PFSK-1 (cell line): ENCODE data around the gene GALNT5. TPM values are rescaled to one million over a fixed set of nuclear protein-coding genes. Genes with fewer than 3 reads are reported as not detected.

ENCODE experiments used
- FOXP2 ChIP-seq: optimal IDR thresholded peaks from 2 replicates; pipeline ENCODE3; 2011; ENCODE audit warnings: borderline replicate concordance, control low read depth, inconsistent platforms; ENCODE audit not compliant: insufficient read depth; ENCODE audit errors: extremely low read length, extremely low read depth
- POLR2AphosphoS5 ChIP-seq: IDR thresholded peaks from 2 replicates; pipeline ENCODE4 v1.6.1; 2012; ENCODE audit warnings: low read depth, mild to moderate bottlenecking, control low read depth, low read length, moderate library complexity
- SIN3A ChIP-seq: IDR thresholded peaks from 2 replicates; pipeline ENCODE4 v1.6.1; 2012; ENCODE audit warnings: mild to moderate bottlenecking, low read length, moderate library complexity, borderline replicate concordance; ENCODE audit not compliant: insufficient read depth
- TAF1 ChIP-seq: IDR thresholded peaks from 2 replicates; pipeline ENCODE4 v1.6.1; 2012; ENCODE audit warnings: low read length, control low read depth, borderline replicate concordance; ENCODE audit not compliant: insufficient read depth
- polyA plus RNA-seq: library from polyadenylated mRNA; unstranded; fragments of >200 nt; gene quantifications from one replicate; pipeline ENCODE4 v1.2.1, GENCODE V29; 2012; ENCODE audit warnings: low read depth, missing spikeins; ENCODE audit not compliant: insufficient read length
- TF ChIP-seq, protein P1 (sequence below), 2 experiments: IDR thresholded peaks; 2 replicates each; pipeline versions ENCODE4 v1.6.1 to v1.8.0; 2011 to 2012; ENCODE audit warnings: low read depth in 2 of 2, low read length in 2 of 2, control low read depth in 1 of 2, inconsistent platforms in 1 of 2, mild to moderate bottlenecking in 1 of 2, moderate library complexity in 1 of 2; ENCODE audit not compliant: insufficient read depth in 1 of 2

GALNT5 gene, protein sequence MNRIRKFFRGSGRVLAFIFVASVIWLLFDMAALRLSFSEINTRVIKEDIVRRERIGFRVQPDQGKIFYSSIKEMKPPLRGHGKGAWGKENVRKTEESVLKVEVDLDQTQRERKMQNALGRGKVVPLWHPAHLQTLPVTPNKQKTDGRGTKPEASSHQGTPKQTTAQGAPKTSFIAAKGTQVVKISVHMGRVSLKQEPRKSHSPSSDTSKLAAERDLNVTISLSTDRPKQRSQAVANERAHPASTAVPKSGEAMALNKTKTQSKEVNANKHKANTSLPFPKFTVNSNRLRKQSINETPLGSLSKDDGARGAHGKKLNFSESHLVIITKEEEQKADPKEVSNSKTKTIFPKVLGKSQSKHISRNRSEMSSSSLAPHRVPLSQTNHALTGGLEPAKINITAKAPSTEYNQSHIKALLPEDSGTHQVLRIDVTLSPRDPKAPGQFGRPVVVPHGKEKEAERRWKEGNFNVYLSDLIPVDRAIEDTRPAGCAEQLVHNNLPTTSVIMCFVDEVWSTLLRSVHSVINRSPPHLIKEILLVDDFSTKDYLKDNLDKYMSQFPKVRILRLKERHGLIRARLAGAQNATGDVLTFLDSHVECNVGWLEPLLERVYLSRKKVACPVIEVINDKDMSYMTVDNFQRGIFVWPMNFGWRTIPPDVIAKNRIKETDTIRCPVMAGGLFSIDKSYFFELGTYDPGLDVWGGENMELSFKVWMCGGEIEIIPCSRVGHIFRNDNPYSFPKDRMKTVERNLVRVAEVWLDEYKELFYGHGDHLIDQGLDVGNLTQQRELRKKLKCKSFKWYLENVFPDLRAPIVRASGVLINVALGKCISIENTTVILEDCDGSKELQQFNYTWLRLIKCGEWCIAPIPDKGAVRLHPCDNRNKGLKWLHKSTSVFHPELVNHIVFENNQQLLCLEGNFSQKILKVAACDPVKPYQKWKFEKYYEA
- polyA plus RNA-seq = not detected

DNA sequence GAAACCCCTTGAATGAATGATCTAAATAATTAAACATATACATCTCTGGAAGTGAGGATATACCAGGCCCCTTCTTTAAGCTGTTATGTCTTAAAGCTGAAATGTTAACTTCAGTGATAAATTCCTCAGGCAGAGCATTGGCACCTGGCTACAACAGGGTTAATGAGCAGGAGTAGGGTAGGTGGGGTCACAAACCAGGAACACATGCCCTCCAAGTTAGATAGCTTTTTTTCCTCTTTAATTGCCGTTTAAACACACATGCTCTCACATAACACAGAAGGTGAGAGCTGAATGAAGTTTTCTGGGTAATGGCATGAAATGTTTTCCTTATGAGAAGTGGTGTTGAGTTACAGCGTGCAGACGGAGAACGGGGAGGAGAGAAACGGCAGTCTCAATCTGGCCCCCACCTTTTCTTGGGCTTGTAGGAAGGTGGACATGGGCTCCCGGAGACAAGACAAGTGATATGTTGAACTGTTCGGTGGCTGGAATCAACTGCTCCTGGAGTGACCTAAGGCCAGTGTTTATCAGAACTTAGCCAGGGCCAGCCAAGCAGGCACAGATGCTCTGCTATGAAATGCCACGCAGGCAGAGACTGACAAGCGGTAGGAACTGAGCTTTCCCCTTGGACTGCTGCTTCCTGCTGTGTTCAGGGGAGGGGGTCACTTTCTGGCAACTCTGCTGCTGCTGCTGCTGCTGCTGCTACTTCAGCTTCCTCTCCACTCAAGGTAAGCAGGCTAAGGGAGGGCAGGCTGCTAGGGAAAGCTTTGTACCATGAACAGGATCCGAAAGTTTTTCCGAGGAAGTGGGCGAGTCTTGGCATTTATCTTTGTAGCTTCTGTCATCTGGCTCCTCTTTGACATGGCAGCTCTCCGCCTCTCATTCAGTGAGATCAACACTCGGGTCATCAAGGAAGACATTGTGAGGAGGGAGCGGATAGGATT lies at the start of gene GALNT5:
GALNT5 (plus strand) TSS at position 394 of the 941 bp plus-strand sequence; CDS start at position 772, 378 bp downstream.
- TF ChIP-seq SIN3A (no peak), TAF1 (no peak), FOXP2 (no peak), POLR2AphosphoS5 (no peak)
- TF ChIP-seq, protein P1, sequence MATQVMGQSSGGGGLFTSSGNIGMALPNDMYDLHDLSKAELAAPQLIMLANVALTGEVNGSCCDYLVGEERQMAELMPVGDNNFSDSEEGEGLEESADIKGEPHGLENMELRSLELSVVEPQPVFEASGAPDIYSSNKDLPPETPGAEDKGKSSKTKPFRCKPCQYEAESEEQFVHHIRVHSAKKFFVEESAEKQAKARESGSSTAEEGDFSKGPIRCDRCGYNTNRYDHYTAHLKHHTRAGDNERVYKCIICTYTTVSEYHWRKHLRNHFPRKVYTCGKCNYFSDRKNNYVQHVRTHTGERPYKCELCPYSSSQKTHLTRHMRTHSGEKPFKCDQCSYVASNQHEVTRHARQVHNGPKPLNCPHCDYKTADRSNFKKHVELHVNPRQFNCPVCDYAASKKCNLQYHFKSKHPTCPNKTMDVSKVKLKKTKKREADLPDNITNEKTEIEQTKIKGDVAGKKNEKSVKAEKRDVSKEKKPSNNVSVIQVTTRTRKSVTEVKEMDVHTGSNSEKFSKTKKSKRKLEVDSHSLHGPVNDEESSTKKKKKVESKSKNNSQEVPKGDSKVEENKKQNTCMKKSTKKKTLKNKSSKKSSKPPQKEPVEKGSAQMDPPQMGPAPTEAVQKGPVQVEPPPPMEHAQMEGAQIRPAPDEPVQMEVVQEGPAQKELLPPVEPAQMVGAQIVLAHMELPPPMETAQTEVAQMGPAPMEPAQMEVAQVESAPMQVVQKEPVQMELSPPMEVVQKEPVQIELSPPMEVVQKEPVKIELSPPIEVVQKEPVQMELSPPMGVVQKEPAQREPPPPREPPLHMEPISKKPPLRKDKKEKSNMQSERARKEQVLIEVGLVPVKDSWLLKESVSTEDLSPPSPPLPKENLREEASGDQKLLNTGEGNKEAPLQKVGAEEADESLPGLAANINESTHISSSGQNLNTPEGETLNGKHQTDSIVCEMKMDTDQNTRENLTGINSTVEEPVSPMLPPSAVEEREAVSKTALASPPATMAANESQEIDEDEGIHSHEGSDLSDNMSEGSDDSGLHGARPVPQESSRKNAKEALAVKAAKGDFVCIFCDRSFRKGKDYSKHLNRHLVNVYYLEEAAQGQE (IDR thresholded peaks at IDR 0.05; ENCODE audit: insufficient read depth in 1 of 2, low read depth in 2 of 2, low read length in 2 of 2) = no peak

DNA sequence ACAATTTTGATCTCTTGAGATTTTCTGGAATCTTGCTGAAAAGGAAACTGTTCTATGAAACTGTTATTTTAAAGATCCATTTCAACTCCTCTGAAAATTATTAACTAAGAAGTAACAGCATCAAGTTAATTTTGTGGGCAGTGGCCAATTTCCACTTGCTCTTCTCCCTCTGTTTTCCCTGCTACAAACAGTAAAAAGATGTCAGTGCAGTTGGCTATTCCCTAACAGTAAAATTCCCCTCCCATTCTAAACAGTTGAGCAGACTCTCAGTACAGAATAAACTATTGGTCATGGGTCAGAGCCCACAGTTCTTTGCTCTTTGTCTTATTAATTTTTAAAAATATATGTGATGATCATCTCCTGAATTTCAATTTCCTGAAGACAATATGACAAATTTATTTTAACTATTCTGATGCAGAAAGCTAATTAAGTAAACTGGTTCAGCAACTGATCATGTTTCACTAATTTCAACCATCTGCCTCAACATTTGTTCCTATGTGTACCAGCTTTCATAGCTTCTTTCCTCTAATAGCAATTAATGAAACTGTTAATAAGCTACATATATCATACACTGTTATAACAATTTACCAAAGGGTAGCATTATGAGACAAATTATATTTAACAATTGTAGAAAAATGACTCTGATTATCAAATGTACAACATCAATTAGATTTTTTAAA lies 41.1 kb upstream of the GALNT5 start:
- TF ChIP-seq, protein P1 (IDR thresholded peaks at IDR 0.05; ENCODE audit: insufficient read depth in 1 of 2, low read depth in 2 of 2, low read length in 2 of 2) = no peak
- TF ChIP-seq SIN3A (no peak), TAF1 (no peak), FOXP2 (no peak), POLR2AphosphoS5 (no peak)

DNA sequence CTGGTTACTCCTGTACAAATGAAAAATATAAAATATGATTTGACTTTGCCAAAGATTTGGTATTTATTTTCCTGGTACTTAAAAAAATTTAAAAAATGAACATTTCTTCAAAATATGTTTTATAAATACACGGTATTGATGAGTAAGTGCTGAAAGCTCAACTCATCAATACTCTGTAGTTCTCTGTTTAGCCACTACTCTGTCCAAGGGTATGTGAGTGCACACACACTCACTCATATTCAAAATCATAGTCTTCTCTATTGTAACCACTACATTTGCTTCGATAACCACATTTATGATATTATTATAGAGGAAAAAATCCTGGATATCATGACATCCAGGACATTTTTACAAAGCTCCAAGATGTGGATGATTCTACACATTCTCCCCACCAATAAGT lies 40.1 kb upstream of the GALNT5 start:
- TF ChIP-seq, protein P1 (IDR thresholded peaks at IDR 0.05; ENCODE audit: insufficient read depth in 1 of 2, low read depth in 2 of 2, low read length in 2 of 2) = no peak
- TF ChIP-seq FOXP2 (no peak), SIN3A (no peak), TAF1 (no peak), POLR2AphosphoS5 (no peak)

DNA sequence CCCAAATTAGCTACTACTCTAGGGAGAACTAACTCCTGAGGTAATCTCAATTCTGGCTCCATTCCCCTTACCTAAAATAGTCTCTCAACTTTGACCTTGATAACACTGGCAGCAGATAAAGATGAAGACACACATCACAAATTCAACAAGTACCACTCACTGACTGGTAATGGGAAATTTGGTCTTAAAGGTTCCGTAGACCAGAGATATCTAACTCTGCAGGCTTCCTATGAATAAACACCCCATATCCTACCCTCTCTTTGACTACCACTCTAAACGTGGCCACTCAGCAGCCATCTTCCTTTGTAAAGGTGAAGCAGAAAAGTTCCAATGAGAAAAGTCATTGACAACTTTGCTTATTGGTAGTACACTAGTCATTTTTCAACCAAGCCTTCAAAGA lies 38.6 kb upstream of the GALNT5 start:
- TF ChIP-seq TAF1 (no peak), FOXP2 (no peak), SIN3A (no peak), POLR2AphosphoS5 (no peak)
- TF ChIP-seq, protein P1 (IDR thresholded peaks at IDR 0.05; ENCODE audit: insufficient read depth in 1 of 2, low read depth in 2 of 2, low read length in 2 of 2) = no peak
